Right ventricle myocardium inferior (tissue), 1 donor: ENCODE data around the gene ATN1. TPM values are rescaled to one million over a fixed set of nuclear protein-coding genes. Genes with fewer than 3 reads are reported as not detected.

ENCODE experiments used
- ATAC-seq: fragments of 200-7000 bp; cut with Tn5 transposase; one replicate; pipeline ENCODE4 v1.9.1; 2020; ENCODE audit warnings: mild to moderate bottlenecking, moderate library complexity
- DNase-seq: peaks from one replicate; pipeline ENCODE4 v3.0.0; 2021; ENCODE audit errors: missing footprints
- intact Hi-C: fragments of 100-400 bp; cut with DNase I; formaldehyde crosslinking; loops from one replicate; pipeline ENCODE4 v1.11.0; 2022
- total RNA-seq: library from RNA; stranded (reverse); fragmentation: NEBNext Ultra II Directional; extraction: Animal tissue kit (Norgen Biotek cat#: 25700); gene quantifications from one replicate; pipeline ENCODE4 v1.2.1, GENCODE V29; 2021
- donor health status: DM: no; HTN: yes; CAD: no; lungs with severe emphysema.

ATN1 gene
- total RNA-seq, 1 donor from 2014 or later = 78.9 TPM

GRCh38 chr12:6962285-6963015, 34.7 kb downstream of the ATN1 start:
- ATAC-seq (no peak), DNase-seq (peak; percentile 44)
- intact Hi-C loops = no loop called here

DNA sequence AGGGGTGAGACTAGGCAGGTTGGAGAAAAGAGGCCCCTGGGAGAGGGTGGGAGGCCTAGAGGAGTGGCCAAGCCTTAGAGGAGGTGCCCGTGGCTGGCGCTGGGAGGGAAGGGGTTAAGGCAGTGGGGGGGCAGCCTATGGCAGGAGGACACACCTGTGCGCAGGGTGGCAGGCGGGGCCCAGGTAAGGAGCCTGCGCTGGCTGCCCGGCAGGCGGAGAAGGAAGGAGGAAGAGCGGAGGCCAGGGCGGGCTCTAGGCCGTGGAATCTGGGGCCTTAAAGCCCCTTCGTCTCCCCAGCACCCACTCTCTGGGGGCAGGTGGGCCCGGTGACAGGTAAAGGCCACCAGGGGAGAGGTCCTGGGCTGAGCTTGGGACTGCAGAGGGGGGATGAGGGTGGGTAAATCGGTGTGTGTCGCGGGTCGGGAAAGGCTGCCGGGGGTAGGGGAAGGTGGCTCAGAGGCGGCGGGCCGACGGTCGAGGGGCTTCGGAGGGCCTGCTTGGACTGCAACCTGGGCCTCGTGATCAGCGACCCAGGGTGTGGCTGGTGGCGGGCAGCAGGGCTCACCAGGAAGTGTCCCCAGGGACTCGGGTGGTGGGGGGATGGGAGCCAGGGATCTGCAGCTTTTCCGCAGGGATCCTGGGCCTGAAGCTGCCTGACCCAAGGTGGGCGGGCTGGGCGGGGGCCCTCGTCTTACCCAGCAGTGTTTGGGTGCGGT, 35.4 kb downstream of the ATN1 start:
- peak; percentile 53 for DNase-seq
- ATAC-seq = no peak
- intact Hi-C loops = no loop called here

GRCh38 chr12:6963791-6964413, 36.1 kb downstream of the ATN1 start:
- DNase-seq (peak; percentile 63), ATAC-seq (no peak)

DNA sequence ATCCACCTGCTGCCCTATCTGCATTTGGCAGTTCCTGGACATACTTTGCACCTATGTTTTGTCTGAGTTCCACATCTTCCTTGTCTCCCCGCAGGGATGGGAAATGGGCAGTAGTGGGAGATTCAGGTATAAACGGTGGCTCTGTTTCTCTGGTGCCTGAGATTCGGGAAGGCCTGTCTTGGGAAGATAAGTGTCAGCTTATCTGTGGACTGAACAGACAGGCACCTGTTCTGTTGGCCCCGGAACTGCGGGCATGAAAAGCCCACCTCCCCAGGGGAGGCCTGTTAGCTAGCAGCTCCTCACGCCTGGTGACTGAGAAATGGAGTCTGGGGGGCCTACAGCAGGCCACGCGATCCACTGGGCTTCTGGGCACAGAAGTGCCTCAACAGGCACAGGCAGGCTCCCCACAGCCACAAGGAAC, 36.9 kb downstream of the ATN1 start:
- intact Hi-C loops = loop anchor here (1.0 kb wide), 2 partner anchors 20 to 55 kb away; partner anchors contain the start of gene C12orf57
- peak; percentile 45 for DNase-seq
- no peak for ATAC-seq

More at GRCh38 chr12:6963791-6964413, 36.1 kb downstream of the ATN1 start:
- intact Hi-C loops = no loop called here

DNA sequence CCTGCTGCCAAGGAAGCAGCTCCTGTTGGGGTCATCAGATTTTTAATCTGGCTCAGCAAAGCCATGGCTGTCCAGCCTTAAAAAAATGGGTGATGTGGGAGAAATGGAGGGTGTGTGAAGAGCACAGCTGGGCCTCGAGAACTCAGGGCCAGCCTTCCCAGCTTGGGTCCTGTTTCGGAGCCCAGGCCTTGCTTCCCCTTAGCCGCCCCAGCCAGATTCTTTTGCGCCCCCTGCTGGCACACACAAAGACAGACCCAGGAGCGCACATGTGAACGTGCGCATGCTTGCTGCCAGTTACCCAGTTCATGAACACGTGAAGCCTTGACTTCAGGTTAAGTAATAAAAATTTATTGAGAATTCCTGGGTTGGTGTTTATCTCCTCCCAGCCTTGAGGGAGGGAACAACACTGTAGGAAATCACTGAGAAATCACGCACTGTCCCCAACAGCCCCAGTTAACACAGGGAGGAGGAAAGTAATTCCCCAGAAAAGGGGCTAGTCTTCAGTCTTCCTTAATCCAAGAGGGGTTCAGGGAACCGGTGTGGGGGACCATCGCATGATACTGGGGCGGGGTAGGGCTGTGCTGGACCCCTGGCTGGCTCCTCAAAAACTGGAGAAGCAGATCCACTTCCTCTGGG, 37.4 kb downstream of the ATN1 start:
- ATAC-seq = peak; percentile 80
- DNase-seq = peak; percentile 91
- intact Hi-C loops = loop anchor here (1.0 kb wide), 2 partner anchors 21 to 54 kb away; partner anchors contain the start of gene C12orf57

DNA sequence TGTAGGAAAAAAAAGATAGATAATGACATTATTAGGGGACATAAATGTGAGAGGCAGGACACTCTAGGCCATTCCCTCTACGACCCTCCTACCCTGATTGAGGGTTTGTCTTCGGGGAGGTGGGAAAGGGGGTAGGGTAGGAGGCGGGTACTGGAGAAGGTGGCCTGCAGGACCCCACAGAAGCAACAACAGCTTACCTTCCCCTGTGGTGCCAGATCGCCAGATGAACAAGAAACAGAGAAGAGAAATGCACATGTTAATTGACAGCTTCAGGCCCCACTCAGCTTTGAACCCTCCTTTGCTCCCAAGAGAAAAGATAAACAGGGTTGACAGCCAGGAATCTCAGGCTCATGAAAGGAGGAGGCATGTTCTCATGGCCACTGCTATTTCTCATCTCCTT, 38.0 kb downstream of the ATN1 start:
- DNase-seq (no peak), ATAC-seq (no peak)
- intact Hi-C loops = loop anchor here (1.0 kb wide), 2 partner anchors 21 to 54 kb away; partner anchors contain the start of gene C12orf57

DNA sequence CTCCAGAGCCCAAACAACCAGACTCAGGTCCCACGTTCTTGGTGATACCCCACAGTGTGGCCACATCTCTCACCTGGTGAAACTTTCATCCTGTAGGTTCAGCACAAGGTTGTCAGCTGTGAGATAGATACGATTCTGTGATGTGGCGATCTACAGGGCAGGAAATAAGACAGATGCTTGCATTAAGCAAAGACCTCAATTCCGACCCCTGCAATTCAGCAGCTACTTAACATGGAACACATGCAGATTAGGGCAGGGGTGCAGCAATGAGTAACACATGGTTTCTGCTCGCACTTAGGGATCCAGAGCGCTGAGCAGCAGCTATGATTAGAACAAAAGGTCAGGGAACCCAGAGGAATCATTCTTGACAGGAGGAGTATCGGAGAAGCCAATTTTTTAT, 38.6 kb downstream of the ATN1 start:
- no peak for ATAC-seq
- intact Hi-C loops = no loop called here
- no peak for DNase-seq

- ATAC-seq (no peak), DNase-seq (no peak)
- intact Hi-C loops = no loop called here
These were observed 39.9 kb downstream of the ATN1 start for GRCh38 chr12:6967651-6968100.

- intact Hi-C loops = no loop called here
- DNase-seq (no peak), ATAC-seq (no peak)
These were observed 40.7 kb downstream of the ATN1 start for GRCh38 chr12:6968426-6968825.

GRCh38 chr12:6970096-6970527, 42.4 kb downstream of the ATN1 start:
- peak; percentile 72 for DNase-seq
- intact Hi-C loops = loop anchor here (2.0 kb wide), 1 partner anchor 49 kb away; the partner anchor contains the start of gene LPCAT3
- peak; percentile 8 for ATAC-seq

GRCh38 chr12:6974180-6974579, 46.4 kb downstream of the ATN1 start:
- ATAC-seq (no peak), DNase-seq (no peak)
- intact Hi-C loops = no loop called here

GRCh38 chr12:6975297-6976032, 47.7 kb downstream of the ATN1 start:
- ATAC-seq (no peak), DNase-seq (no peak)
- intact Hi-C loops = no loop called here

GRCh38 chr12:6977653-6978052, 49.9 kb downstream of the ATN1 start:
- intact Hi-C loops = no loop called here
- ATAC-seq (no peak), DNase-seq (no peak)

DNA sequence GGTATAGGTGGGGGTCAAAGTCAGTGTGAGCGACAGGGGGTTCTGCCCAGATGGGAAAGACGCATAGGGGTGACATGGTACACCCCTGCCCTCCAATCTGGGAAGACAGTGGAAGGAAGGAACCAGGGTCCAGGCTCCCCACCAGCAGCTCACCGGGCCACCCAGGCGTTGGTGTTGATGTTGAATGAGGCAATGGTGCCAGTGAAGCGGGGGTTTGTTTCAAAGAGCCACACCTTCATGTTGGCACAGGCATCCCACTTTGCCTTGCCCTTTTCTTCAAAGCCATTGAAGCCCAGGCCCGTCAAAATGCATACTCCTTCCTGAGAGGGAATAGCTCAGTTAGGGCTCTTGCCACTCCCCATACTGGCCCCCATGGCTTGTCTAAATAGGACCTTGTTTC, 50.4 kb downstream of the ATN1 start:
- ATAC-seq (no peak), DNase-seq (no peak)
- intact Hi-C loops = no loop called here

DNA sequence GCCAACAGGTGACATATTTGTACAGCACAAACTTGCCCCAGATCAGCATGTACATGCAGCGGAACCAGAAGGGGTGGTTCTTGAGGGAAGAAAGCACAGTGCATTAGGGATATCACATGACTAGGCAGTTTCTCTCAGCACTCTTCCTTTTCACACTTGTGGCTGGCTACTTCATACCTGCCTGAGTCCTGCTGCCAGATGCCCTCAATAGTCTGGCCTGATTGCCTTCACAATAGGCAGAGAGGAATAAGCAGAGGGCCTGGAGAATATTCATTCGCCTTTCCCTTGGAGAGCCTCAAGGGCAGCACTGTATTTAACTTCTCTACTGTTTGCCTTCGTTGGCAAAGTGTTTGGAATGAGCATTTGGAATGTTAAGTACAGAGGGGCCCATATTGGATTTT, 50.9 kb downstream of the ATN1 start:
- ATAC-seq = peak; percentile 34

GRCh38 chr12:6979021-6979420, 51.3 kb downstream of the ATN1 start:
- no peak for DNase-seq
- ATAC-seq = peak; percentile 70
- intact Hi-C loops = no loop called here

More for the DNA sequence above, 50.9 kb downstream of the ATN1 start:
- intact Hi-C loops = no loop called here
- no peak for DNase-seq

DNA sequence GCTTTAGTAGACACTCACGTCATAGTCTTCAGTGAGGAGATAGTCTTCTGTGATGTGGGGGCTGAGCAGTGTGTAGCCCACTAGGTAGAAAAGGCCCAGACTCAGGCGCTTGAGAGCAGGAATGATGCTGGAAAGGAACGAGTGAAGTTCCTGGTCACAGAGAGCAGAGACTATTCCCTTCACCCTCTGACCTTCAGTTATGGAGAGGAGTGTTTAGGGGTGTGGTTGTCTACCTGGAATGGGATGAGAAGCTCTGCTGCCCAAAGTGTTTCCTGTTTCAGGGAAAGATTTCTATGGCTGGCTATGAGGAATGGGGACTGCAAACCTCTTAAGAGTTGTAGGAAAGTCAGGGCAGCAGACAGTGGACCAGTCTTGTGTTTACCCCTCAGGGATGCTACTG, 51.7 kb downstream of the ATN1 start:
- no peak for ATAC-seq
- intact Hi-C loops = no loop called here

DNA sequence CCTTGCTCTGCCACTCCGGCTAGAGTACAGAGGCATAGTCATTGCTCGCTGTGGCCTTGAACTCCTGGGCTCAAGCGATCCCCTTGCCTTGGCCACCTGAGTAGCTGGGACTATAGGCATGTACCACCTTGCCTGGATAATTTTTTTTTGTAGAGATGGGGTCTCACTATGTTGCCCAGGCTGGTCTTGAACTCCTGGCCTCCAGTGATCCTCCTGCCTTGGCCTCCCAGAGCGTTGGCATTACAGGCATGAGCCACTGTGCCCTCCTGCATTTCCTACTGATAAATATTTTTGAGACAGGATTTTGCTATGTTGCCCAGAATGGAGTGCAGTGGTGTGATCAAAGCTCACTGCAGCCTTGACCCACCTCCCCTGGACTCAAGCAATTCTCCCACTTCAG, 52.3 kb downstream of the ATN1 start:
- intact Hi-C loops = no loop called here
- ATAC-seq = no peak
- DNase-seq = no peak

More for the DNA sequence above, 51.7 kb downstream of the ATN1 start:
- DNase-seq = no peak
